DOHH2 (cell line): Measurements from ENCODE around the gene UBXN7.

Experiments used
- CTCF ChIP-seq: fragments of 200-600 bp; sonication (generic); IDR thresholded peaks from one replicate; pipeline ENCODE4 v1.5.1; 2014; ENCODE audit warnings: antibody characterized with exemption, mild to moderate bottlenecking, low read depth, low read length; ENCODE audit not compliant: poor library complexity, severe bottlenecking
- EZH2phosphoT487 ChIP-seq: fragments of 200-600 bp; sonication (generic); IDR thresholded peaks from 2 replicates; pipeline ENCODE4 v1.6.1; 2017; ENCODE audit warnings: borderline replicate concordance, mild to moderate bottlenecking, antibody characterized with exemption, low read length, moderate library complexity, mixed read lengths

GRCh38 chr3:196334982-196335381, 97.2 kb downstream of the UBXN7 start:
- TF ChIP-seq CTCF (no peak), EZH2phosphoT487 (no peak)
